PC-3 (cell line): ENCODE measurements around the gene COLEC12. TPM values are rescaled to one million over a fixed set of nuclear protein-coding genes. Genes with fewer than 3 reads are reported as not detected.
A peak's percentile ranks its signal among the peaks of the same experiment; 100 is the strongest.

Source experiments
- ATAC-seq: fragments of 200-7000 bp; cut with Tn5 transposase; 2 replicates; pipeline ENCODE4 v1.9.1; 2020; ENCODE audit warnings: mild to moderate bottlenecking, moderate library complexity
- BruUV-seq: library from RNA; stranded (reverse); fragments of 400-500 nt; replicated peaks from 2 replicates; lab custom pipeline; 2021; lab: Mats Ljungman, UMichigan
- CTCF ChIA-PET: fragments of 300-600 bp; sonication (Branson Sonifier 250); formaldehyde crosslinking; loops from one replicate; lab custom pipeline; 2022; ENCODE audit warnings: antibody characterized with exemption; lab: Charles Lee
- POLR2A ChIA-PET: fragments of 300-600 bp; sonication (Branson Sonifier 250); formaldehyde crosslinking; loops from one replicate; lab custom pipeline; 2022; ENCODE audit warnings: antibody characterized with exemption; ENCODE audit not compliant: unreplicated experiment; lab: Charles Lee
- DNase-seq: peaks from one replicate; pipeline ENCODE4 v3.0.0-alpha.2; 2015
- H2AFZ ChIP-seq: fragments of 300-600 bp; sonication (generic); 2 replicates; pipeline ENCODE4 v1.6.0; 2016; ENCODE audit warnings: antibody characterized with exemption, low read length
- H3F3A ChIP-seq: fragments of 300-600 bp; sonication (generic); one replicate; pipeline ENCODE4 v1.6.0; 2017; ENCODE audit warnings: antibody characterized with exemption, low read length, control low read depth, mild to moderate bottlenecking; ENCODE audit not compliant: unreplicated experiment
- H3K27ac ChIP-seq: fragments of 300-600 bp; sonication (generic); 2 replicates; pipeline ENCODE4 v1.5.1; 2016; ENCODE audit warnings: mild to moderate bottlenecking, low read length
- H3K27me3 ChIP-seq: fragments of 300-600 bp; sonication (generic); 2 replicates; pipeline ENCODE4 v1.6.1; 2016; ENCODE audit warnings: low read length, mixed read lengths
- H3K36me3 ChIP-seq: fragments of 300-600 bp; sonication (generic); 2 replicates; pipeline ENCODE4 v1.6.1; 2016; ENCODE audit warnings: low read depth, mixed run types, low read length, mixed read lengths
- H3K4me1 ChIP-seq: fragments of 300-600 bp; sonication (generic); 2 replicates; pipeline ENCODE4 v1.5.1; 2016; ENCODE audit warnings: low read length; ENCODE audit not compliant: insufficient read depth
- H3K4me2 ChIP-seq: fragments of 300-600 bp; sonication (generic); 2 replicates; pipeline ENCODE4 v1.6.0; 2016; ENCODE audit warnings: low read length
- H3K4me3 ChIP-seq: fragments of 300-600 bp; sonication (generic); 2 replicates; pipeline ENCODE4 v1.5.1; 2016; ENCODE audit warnings: mild to moderate bottlenecking, low read length, mixed read lengths
- H3K79me2 ChIP-seq: fragments of 300-600 bp; sonication (generic); 2 replicates; pipeline ENCODE4 v1.6.1; 2017; ENCODE audit warnings: low read length, mixed read lengths
- H3K9ac ChIP-seq: fragments of 300-600 bp; sonication (generic); 2 replicates; pipeline ENCODE4 v1.6.0; 2016; ENCODE audit warnings: mild to moderate bottlenecking, low read length
- H3K9me2 ChIP-seq: fragments of 300-600 bp; sonication (generic); replicated peaks from 2 replicates; pipeline ENCODE4 v1.6.1; 2016; ENCODE audit warnings: mixed run types, low read length, mixed read lengths
- H3K9me3 ChIP-seq: fragments of 300-600 bp; sonication (generic); 2 replicates; pipeline ENCODE4 v1.6.1; 2016; ENCODE audit warnings: low read length, mixed read lengths
- H4K20me1 ChIP-seq: fragments of 300-600 bp; sonication (generic); 2 replicates; pipeline ENCODE4 v1.6.1; 2016; ENCODE audit warnings: low read length, mixed read lengths
- EZH2 ChIP-seq: fragments of 300-600 bp; sonication (generic); IDR thresholded peaks from one replicate; pipeline ENCODE4 v1.6.1; 2017; ENCODE audit warnings: antibody characterized with exemption, mild to moderate bottlenecking, low read length; ENCODE audit not compliant: unreplicated experiment
- EZH2phosphoT487 ChIP-seq: fragments of 300-600 bp; sonication (generic); IDR thresholded peaks from 2 replicates; pipeline ENCODE4 v1.6.1; 2018; ENCODE audit warnings: mild to moderate bottlenecking, antibody characterized with exemption, low read length, borderline replicate concordance
- intact Hi-C: fragments of 100-400 bp; cut with micrococcal nuclease; formaldehyde crosslinking; loops from 2 replicates; pipeline ENCODE4 v1.9.0; 2023
- total RNA-seq: library from RNA; depleted of rRNA; stranded (reverse); fragments of >200 nt; gene quantifications from 2 replicates; pipeline ENCODE4 v1.2.3, GENCODE V29; 2014
- TF ChIP-seq, protein P1 (sequence below): fragments of 300-600 bp; sonication (generic); conservative IDR thresholded peaks from 2 replicates; pipeline ENCODE4 v1.5.1; 2017; ENCODE audit warnings: antibody characterized with exemption, low read depth, mild to moderate bottlenecking, low read length

COLEC12 gene
- total RNA-seq, 1 experiment from 2014 or later = 0.04 TPM

GRCh38 chr18:470661-471501 is 29.6 kb downstream of the COLEC12 start:
- Histone ChIP-seq H3K9ac (no peak overlapping the region), H3F3A (no peaks in the 10 kb centered on the region), H3K9me3 (no peaks in the 10 kb centered on the region), H2AFZ (no peak overlapping the region), H3K27ac (no peak overlapping the region), H3K4me1 (peaks cover 12% of the 10 kb centered on the region; the same call in 1 of the 2 replicates), H3K4me3 (no peak overlapping the region), H3K79me2 (no peaks in the 10 kb centered on the region), H4K20me1 (no peaks in the 10 kb centered on the region), H3K36me3 (no peaks in the 10 kb centered on the region), H3K9me2 (no peaks in the 10 kb centered on the region), H3K27me3 (peaks cover 33% of the 10 kb centered on the region), H3K4me2 (no peak overlapping the region)
- ATAC-seq = 0 out of 2 replicates have a peak, but pooled peaks have one; percentile 24
- BruUV-seq = no TSS peak
- intact Hi-C loops = loop anchor here (10.0 kb wide), 1 partner anchor 144 kb away; no protein-coding TSS in a partner anchor
- TF ChIP-seq EZH2 = no peak
- TF ChIP-seq, protein P1, sequence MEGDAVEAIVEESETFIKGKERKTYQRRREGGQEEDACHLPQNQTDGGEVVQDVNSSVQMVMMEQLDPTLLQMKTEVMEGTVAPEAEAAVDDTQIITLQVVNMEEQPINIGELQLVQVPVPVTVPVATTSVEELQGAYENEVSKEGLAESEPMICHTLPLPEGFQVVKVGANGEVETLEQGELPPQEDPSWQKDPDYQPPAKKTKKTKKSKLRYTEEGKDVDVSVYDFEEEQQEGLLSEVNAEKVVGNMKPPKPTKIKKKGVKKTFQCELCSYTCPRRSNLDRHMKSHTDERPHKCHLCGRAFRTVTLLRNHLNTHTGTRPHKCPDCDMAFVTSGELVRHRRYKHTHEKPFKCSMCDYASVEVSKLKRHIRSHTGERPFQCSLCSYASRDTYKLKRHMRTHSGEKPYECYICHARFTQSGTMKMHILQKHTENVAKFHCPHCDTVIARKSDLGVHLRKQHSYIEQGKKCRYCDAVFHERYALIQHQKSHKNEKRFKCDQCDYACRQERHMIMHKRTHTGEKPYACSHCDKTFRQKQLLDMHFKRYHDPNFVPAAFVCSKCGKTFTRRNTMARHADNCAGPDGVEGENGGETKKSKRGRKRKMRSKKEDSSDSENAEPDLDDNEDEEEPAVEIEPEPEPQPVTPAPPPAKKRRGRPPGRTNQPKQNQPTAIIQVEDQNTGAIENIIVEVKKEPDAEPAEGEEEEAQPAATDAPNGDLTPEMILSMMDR = no peak
- TF ChIP-seq EZH2phosphoT487 = no peak
- ChIA-PET POLR2A (interaction anchor here (0.6 kb wide), 1 partner anchor 258 kb away, joined by 13 read pairs; no protein-coding TSS in a partner anchor), CTCF (no interaction called here)
- peak; percentile 38 for DNase-seq

- no peak for DNase-seq
- CTCF ChIA-PET = no interaction called here
- POLR2A ChIA-PET = no interaction called here
- Histone ChIP-seq H3K9ac (no peak overlapping the region), H3K79me2 (no peaks in the 10 kb centered on the region), H3K9me3 (no peaks in the 10 kb centered on the region), H3K27ac (no peak overlapping the region), H3K27me3 (peaks cover 44% of the 10 kb centered on the region), H2AFZ (no peak overlapping the region), H3K4me2 (no peak overlapping the region), H3K9me2 (no peaks in the 10 kb centered on the region), H3K4me3 (no peak overlapping the region), H3K4me1 (peaks cover 5% of the 10 kb centered on the region; the same call in 1 of the 2 replicates), H3K36me3 (no peaks in the 10 kb centered on the region), H3F3A (no peaks in the 10 kb centered on the region), H4K20me1 (no peaks in the 10 kb centered on the region)
- no TSS peak for BruUV-seq
- no peak for ATAC-seq
- intact Hi-C loops = no loop called here
- TF ChIP-seq, protein P1 = no peak
- no peak for TF ChIP-seq EZH2
- TF ChIP-seq EZH2phosphoT487 = no peak
Measured at GRCh38 chr18:468955-469790, 31.3 kb downstream of the COLEC12 start.
